Measurements from ENCODE around the gene FXR2. TPM values are rescaled to one million over a fixed set of nuclear protein-coding genes. Genes with fewer than 3 reads are reported as not detected.

Gene FXR2
- 51.9 to 59.1 TPM (median 57.7 TPM) in 5 replicates for total RNA-seq (2022; extraction: Qiagen RNA extraction)

DNA sequence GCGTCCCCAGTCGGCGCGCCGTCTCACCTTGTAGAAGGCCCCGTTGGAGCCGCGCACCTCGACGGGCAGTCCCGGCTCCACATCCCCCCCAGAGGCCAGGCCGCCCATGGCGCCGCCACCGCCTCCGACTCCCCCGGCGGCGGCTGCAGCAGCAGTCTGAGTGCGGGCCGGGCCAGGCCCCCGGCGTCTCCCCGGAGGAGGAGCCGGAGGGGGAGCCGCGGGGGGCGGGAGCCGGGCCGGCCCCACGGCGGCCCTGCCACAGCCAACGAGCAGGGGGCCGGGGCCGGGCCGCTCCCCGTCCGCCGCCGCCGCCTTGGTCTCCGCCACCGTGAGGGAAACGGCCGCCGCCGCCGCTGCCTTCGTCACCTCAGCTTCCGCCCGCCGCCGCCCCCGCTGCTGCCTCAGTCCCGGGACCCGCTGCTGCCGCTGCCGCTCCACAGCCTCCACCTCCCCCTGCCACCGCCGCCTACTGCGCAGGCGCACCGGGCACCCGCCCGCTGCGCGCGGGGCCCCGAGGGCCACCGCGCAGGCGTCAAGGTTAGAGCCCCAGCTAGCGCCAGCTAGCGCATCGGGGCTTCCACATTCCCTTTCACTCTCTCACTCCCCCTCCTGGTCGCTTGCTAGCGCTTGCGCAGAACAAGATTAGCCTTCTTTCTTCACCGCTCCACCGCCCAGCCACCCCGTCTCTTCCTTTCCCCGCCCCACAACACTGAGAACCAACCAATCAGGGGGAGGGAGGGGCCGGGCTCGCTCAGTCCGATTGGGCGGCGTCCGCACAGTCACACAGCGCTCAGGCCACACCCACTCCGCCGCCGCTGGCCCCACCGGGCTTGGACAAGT is at the start of gene FXR2:
Gene FXR2, minus strand, starts transcription at position 473 of the 840 bp plus-strand sequence. Its CDS starts 365 bp downstream, at position 108.

GRCh38 chr17:7650509-7651096 is 35.9 kb upstream of the FXR2 start, which contains the start of gene ATP1B2:
ATP1B2 (plus strand) TSS chr17:7650926; CDS start chr17:7651519, 593 bp downstream.

GRCh38 chr17:7629939-7630571 is 15.4 kb upstream of the FXR2 start, which contains the start of gene SHBG:
SHBG (plus strand) TSS chr17:7630135; CDS start chr17:7630173, 38 bp downstream.

DNA sequence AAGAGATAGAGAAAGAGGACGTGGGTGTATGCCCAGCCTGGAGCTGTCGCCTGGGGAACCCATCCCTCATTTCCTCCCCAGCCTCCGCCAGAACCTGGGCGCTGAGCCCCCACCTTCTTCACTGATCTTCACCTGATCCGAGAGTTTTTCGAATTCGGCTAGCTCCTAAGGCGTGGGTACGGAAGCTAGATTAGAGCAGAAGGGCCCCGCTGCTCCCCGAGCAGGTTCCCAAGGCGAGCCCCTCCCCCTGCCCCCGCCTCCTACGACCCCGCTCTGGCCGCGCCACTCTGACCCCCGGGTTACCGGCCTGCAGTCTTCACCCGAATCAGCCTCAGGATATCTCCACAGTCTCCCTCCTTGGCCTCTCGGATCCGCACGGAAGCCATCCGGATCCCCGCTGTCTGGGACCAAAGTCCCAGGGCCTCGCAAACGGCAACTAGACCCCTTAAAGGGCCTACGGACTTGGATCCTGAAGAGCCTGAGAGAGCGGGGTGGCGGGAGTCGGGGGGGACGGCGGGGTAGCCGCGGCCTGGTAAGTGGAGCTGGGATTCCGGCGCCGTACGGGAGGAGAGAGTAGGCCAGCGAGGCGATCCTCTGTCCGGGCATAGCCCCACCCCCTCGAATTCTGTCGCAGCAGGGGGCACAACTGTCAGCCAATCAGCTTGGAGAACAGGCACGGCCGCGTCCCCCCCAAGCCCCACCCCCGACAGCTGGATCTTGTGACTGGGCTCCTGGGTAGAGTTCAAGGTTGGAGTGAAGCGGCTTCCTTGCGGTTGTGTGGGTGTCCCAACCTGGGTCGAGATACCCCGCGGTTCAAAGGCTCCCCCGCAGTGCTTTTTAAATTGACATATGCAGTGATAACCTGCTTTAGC is 12.8 kb upstream of the FXR2 start, which contains the start of gene SAT2:
Gene SAT2, minus strand, starts transcription at position 572 of the 872 bp plus-strand sequence. Its CDS starts 186 bp downstream, at position 386.

DNA sequence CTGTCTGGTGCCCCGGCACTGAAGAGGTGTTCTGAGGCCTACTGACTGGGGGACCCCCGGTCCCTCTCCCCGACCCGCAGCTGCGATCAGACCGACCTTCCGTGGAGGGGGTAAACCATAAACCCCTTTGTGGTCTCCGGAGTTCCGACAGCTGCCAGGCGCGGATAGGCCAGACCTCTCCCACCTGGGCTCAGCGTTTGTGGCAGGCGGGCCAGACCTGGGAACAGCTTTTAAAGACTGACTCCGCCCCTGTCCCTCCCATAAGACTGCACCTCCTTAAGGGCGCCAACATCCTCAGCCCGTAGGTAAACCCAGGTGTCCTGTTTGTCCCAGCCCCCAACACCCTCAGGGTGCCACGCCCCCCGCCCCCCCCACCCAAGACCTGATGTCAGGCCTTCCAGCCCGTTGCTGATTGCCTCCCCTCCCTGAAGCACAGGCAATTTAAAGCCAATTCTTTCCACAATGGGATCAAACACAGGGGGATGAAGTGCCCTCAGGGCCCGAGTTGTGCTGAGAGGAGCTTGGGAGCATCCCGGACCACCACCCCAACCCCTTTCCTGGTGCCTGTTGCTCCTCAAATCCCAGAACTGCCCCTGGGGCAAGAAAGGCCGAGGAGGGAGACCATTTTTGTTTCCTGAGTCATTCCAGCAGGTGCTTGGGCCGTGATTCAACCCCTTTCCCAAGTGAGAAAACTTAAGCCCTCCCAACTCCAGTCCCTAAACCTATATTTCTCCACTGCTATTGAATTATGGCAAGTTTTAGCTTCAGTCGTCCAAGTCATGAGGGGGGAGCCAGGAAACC is 24.6 kb downstream of the FXR2 start, which contains the start of gene SOX15:
Gene SOX15, minus strand, starts transcription at position 204 of the 801 bp plus-strand sequence. CDS start 418 bp downstream, outside the sequence.

GRCh38 chr17:7583253-7584109 is 31.2 kb downstream of the FXR2 start, which contains the start of gene MPDU1:
MPDU1 (plus strand) TSS chr17:7583852; CDS start chr17:7583863, 11 bp downstream.

DNA sequence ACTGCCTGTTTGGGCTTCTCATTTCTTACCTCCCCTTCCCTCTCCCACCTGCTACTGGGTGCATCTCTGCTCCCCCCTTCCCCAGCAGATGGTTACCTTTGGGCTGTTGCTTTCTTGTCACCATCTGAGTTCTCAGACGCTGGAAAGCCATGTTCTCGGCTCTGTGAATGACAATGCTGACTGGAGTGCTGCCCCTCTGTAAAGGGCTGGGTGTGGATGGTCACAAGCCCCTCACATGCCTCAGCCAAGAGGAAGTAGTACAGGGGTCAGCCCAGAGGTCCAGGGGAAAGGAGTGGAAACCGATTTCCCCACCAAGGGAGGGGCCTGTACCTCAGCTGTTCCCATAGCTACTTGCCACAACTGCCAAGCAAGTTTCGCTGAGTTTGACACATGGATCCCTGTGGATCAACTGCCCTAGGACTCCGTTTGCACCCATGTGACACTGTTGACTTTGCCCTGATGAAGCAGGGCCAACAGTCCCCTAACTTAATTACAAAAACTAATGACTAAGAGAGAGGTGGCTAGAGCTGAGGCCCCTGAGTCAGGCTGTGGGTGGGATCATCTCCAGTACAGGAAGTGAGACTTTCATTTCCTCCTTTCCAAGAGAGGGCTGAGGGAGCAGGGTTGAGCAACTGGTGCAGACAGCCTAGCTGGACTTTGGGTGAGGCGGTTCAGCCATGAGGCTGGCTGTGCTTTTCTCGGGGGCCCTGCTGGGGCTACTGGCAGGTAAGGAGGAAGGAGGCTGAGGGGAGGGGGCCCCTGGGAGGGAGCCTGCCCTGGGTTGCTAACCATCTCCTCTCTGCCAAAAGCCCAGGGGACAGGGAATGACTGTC is 35.5 kb downstream of the FXR2 start, which contains the start of gene CD68:
Gene CD68, plus strand, starts transcription at position 638 of the 833 bp plus-strand sequence. Its CDS starts 40 bp downstream, at position 678.

GRCh38 chr17:7561589-7562207 is 53.0 kb downstream of the FXR2 start, which contains the start of gene SENP3:
SENP3 (plus strand) TSS chr17:7561919; CDS start chr17:7563077, 1,158 bp downstream.

DNA sequence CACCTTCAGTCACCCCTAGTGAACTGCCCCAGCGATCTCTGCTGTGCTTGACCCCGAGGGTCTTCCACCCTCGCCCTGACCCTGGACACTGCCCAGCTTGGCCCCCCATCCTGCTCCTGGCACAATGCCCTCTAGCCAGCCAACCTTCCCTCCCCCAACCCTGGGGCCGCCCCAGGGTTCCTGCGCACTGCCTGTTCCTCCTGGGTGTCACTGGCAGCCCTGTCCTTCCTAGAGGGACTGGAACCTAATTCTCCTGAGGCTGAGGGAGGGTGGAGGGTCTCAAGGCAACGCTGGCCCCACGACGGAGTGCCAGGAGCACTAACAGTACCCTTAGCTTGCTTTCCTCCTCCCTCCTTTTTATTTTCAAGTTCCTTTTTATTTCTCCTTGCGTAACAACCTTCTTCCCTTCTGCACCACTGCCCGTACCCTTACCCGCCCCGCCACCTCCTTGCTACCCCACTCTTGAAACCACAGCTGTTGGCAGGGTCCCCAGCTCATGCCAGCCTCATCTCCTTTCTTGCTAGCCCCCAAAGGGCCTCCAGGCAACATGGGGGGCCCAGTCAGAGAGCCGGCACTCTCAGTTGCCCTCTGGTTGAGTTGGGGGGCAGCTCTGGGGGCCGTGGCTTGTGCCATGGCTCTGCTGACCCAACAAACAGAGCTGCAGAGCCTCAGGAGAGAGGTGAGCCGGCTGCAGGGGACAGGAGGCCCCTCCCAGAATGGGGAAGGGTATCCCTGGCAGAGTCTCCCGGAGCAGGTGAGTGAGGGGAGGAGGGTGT is 56.0 kb downstream of the FXR2 start, which contains the start of gene TNFSF13:
Gene TNFSF13, plus strand, starts transcription at position 207 of the 776 bp plus-strand sequence. Its CDS starts 290 bp downstream, at position 497.

GRCh38 chr17:7548585-7549400 is 65.9 kb downstream of the FXR2 start, which contains the start of gene TNFSF12:
TNFSF12 (plus strand) TSS chr17:7549058; CDS start chr17:7549154, 96 bp downstream.

Other genes with a start within 250 kb of the FXR2 start
- 1.2 to 1.8 TPM (median 1.4 TPM) in 5 replicates for gene TNK1, start 233.8 kb downstream of the FXR2 start, total RNA-seq (2022; extraction: Qiagen RNA extraction)
- gene PLSCR3, start 220.4 kb downstream of the FXR2 start, total RNA-seq (2022; extraction: Qiagen RNA extraction) = 37.1 to 48.8 TPM (median 43.3 TPM) in 5 replicates
- 203 to 237 TPM (median 220 TPM) in 5 replicates for gene TMEM256, start 210.8 kb downstream of the FXR2 start, total RNA-seq (2022; extraction: Qiagen RNA extraction)
- 12.6 to 19.8 TPM (median 16.8 TPM) in 5 replicates for gene NLGN2, start 207.1 kb downstream of the FXR2 start, total RNA-seq (2022; extraction: Qiagen RNA extraction)
- gene SPEM1, start 194.6 kb downstream of the FXR2 start, total RNA-seq (2022; extraction: Qiagen RNA extraction) = not detected in 5 replicates
- not detected in 5 replicates for gene SPEM2, start 189.3 kb downstream of the FXR2 start, total RNA-seq (2022; extraction: Qiagen RNA extraction)
- gene SPEM3, start 186.0 kb downstream of the FXR2 start, total RNA-seq (2022; extraction: Qiagen RNA extraction) = not detected in 5 replicates
- gene TMEM102, start 179.5 kb downstream of the FXR2 start, total RNA-seq (2022; extraction: Qiagen RNA extraction) = 9.8 to 13.6 TPM (median 12.4 TPM) in 5 replicates
- gene FGF11, start 175.4 kb downstream of the FXR2 start, total RNA-seq (2022; extraction: Qiagen RNA extraction) = 0.82 to 1.3 TPM (median 0.82 TPM) in 5 replicates
- 8.2 to 10.6 TPM (median 8.6 TPM) in 5 replicates for gene CHRNB1, start 169.8 kb downstream of the FXR2 start, total RNA-seq (2022; extraction: Qiagen RNA extraction)
- 20.5 to 25.6 TPM (median 24.4 TPM) in 5 replicates for gene ZBTB4, start 135.3 kb downstream of the FXR2 start, total RNA-seq (2022; extraction: Qiagen RNA extraction)
- 0.07 TPM in 1 of 5 replicates, not detected in the others for gene SLC35G6, start 133.5 kb downstream of the FXR2 start, total RNA-seq (2022; extraction: Qiagen RNA extraction)
- 56.9 to 82.2 TPM (median 79.5 TPM) in 5 replicates for gene POLR2A, start 130.5 kb downstream of the FXR2 start, total RNA-seq (2022; extraction: Qiagen RNA extraction)
- gene TNFSF12, start 65.8 kb downstream of the FXR2 start, total RNA-seq (2022; extraction: Qiagen RNA extraction) = 10.0 to 13.5 TPM (median 10.9 TPM) in 5 replicates
- gene TNFSF13, start 56.1 kb downstream of the FXR2 start, total RNA-seq (2022; extraction: Qiagen RNA extraction) = 0.70 to 1.2 TPM (median 1.0 TPM) in 5 replicates
- 92.9 to 104 TPM (median 96.8 TPM) in 5 replicates for gene SENP3, start 53.0 kb downstream of the FXR2 start, total RNA-seq (2022; extraction: Qiagen RNA extraction)
- 26.4 to 36.3 TPM (median 34.8 TPM) in 5 replicates for gene CD68, start 35.3 kb downstream of the FXR2 start, total RNA-seq (2022; extraction: Qiagen RNA extraction)
- gene MPDU1, start 31.0 kb downstream of the FXR2 start, total RNA-seq (2022; extraction: Qiagen RNA extraction) = 114 to 148 TPM (median 118 TPM) in 5 replicates
- gene SOX15, start 24.8 kb downstream of the FXR2 start, total RNA-seq (2022; extraction: Qiagen RNA extraction) = 0.16 to 0.52 TPM (median 0.34 TPM) in 5 replicates
- 64.6 to 86.2 TPM (median 81.5 TPM) in 5 replicates for gene SAT2, start 12.9 kb upstream of the FXR2 start, total RNA-seq (2022; extraction: Qiagen RNA extraction)
- 0.31 to 0.69 TPM (median 0.67 TPM) in 5 replicates for gene SHBG, start 15.2 kb upstream of the FXR2 start, total RNA-seq (2022; extraction: Qiagen RNA extraction)
- gene ATP1B2, start 36.0 kb upstream of the FXR2 start, total RNA-seq (2022; extraction: Qiagen RNA extraction) = 0.08 to 0.45 TPM (median 0.10 TPM) in 5 replicates
- 41.5 to 46.5 TPM (median 42.4 TPM) in 5 replicates for gene TP53, start 72.6 kb upstream of the FXR2 start, total RNA-seq (2022; extraction: Qiagen RNA extraction)
- gene WRAP53, start 73.6 kb upstream of the FXR2 start, total RNA-seq (2022; extraction: Qiagen RNA extraction) = 32.1 to 42.0 TPM (median 40.9 TPM) in 5 replicates
- 1.1 to 1.3 TPM (median 1.2 TPM) in 5 replicates for gene EFNB3, start 90.3 kb upstream of the FXR2 start, total RNA-seq (2022; extraction: Qiagen RNA extraction)
- 0.01 to 0.02 TPM (median 0.01 TPM) in 4 of 5 replicates, not detected in the other for gene DNAH2, start 102.8 kb upstream of the FXR2 start, total RNA-seq (2022; extraction: Qiagen RNA extraction)
- gene KDM6B, start 219.3 kb upstream of the FXR2 start, total RNA-seq (2022; extraction: Qiagen RNA extraction) = 12.6 to 18.3 TPM (median 15.3 TPM) in 5 replicates
- gene TMEM88, start 240.2 kb upstream of the FXR2 start, total RNA-seq (2022; extraction: Qiagen RNA extraction) = 0.33 to 1.1 TPM (median 0.63 TPM) in 5 replicates
- gene NAA38, start 242.7 kb upstream of the FXR2 start, total RNA-seq (2022; extraction: Qiagen RNA extraction) = 189 to 232 TPM (median 231 TPM) in 5 replicates
- gene CYB5D1, start 243.1 kb upstream of the FXR2 start, total RNA-seq (2022; extraction: Qiagen RNA extraction) = 19.3 to 20.9 TPM (median 19.8 TPM) in 5 replicates